Loucy (cell line): Measurements from ENCODE around the gene TNFSF13.

Experiments used
- H2AFZ ChIP-seq: fragments of 200-600 bp; sonication (generic); 2 replicates; pipeline ENCODE4 v1.6.0; 2016; ENCODE audit warnings: antibody characterized with exemption, mild to moderate bottlenecking, low read length, moderate library complexity
- H3F3A ChIP-seq: fragments of 200-600 bp; 2 replicates; pipeline ENCODE4 v1.6.0; 2016; ENCODE audit warnings: antibody characterized with exemption, low read depth, mild to moderate bottlenecking
- H3K27me3 ChIP-seq: fragments of 200-600 bp; sonication (generic); 2 replicates; pipeline ENCODE4 v1.6.1; 2014; ENCODE audit warnings: low read length, mild to moderate bottlenecking; ENCODE audit not compliant: insufficient read depth, poor library complexity, severe bottlenecking
- H3K36me3 ChIP-seq: fragments of 200-600 bp; sonication (generic); 2 replicates; pipeline ENCODE4 v1.6.1; 2016; ENCODE audit warnings: low read length; ENCODE audit not compliant: insufficient read depth
- H3K4me1 ChIP-seq: fragments of 200-600 bp; sonication (generic); 2 replicates; pipeline ENCODE4 v1.5.1; 2014; ENCODE audit warnings: low read length, mild to moderate bottlenecking; ENCODE audit not compliant: insufficient read depth, poor library complexity, severe bottlenecking
- H3K4me2 ChIP-seq: fragments of 200-600 bp; sonication (generic); 2 replicates; pipeline ENCODE4 v1.6.0; 2014; ENCODE audit warnings: antibody characterized with exemption, low read length, low read depth, mild to moderate bottlenecking; ENCODE audit not compliant: poor library complexity, severe bottlenecking
- H3K4me3 ChIP-seq: fragments of 200-600 bp; sonication (generic); 2 replicates; pipeline ENCODE4 v1.5.1; 2014; ENCODE audit warnings: low read length, mild to moderate bottlenecking, mixed read lengths; ENCODE audit not compliant: poor library complexity, severe bottlenecking
- H3K79me2 ChIP-seq: fragments of 200-600 bp; sonication (generic); 2 replicates; pipeline ENCODE4 v1.6.1; 2014; ENCODE audit warnings: low read length; ENCODE audit not compliant: insufficient read depth
- H3K9ac ChIP-seq: fragments of 200-600 bp; sonication (generic); 2 replicates; pipeline ENCODE4 v1.6.0; 2014; ENCODE audit warnings: mild to moderate bottlenecking, low read depth, low read length, moderate library complexity; ENCODE audit not compliant: poor library complexity, severe bottlenecking
- H3K9me2 ChIP-seq: fragments of 200-600 bp; sonication (generic); replicated peaks from 2 replicates; pipeline ENCODE4 v1.6.1; 2016; ENCODE audit warnings: low read depth, low read length, mixed read lengths
- H3K9me3 ChIP-seq: fragments of 200-600 bp; sonication (generic); 2 replicates; pipeline ENCODE4 v1.6.1; 2014; ENCODE audit warnings: mild to moderate bottlenecking, antibody characterized with exemption, low read length, low read depth; ENCODE audit not compliant: insufficient read depth
- H4K20me1 ChIP-seq: fragments of 200-600 bp; sonication (generic); 2 replicates; pipeline ENCODE4 v1.6.0; 2014; ENCODE audit warnings: antibody characterized with exemption, low read length, mild to moderate bottlenecking; ENCODE audit not compliant: insufficient read depth, poor library complexity, severe bottlenecking
- EZH2phosphoT487 ChIP-seq: fragments of 200-600 bp; IDR thresholded peaks from 2 replicates; pipeline ENCODE4 v1.6.1; 2018; ENCODE audit warnings: antibody characterized with exemption, mild to moderate bottlenecking, moderate library complexity, borderline replicate concordance
- TF ChIP-seq, protein P1 (sequence below): fragments of 200-600 bp; sonication (generic); conservative IDR thresholded peaks from 2 replicates; pipeline ENCODE4 v1.5.1; 2014; ENCODE audit warnings: mild to moderate bottlenecking, antibody characterized with exemption, low read length

TNFSF13 gene

DNA sequence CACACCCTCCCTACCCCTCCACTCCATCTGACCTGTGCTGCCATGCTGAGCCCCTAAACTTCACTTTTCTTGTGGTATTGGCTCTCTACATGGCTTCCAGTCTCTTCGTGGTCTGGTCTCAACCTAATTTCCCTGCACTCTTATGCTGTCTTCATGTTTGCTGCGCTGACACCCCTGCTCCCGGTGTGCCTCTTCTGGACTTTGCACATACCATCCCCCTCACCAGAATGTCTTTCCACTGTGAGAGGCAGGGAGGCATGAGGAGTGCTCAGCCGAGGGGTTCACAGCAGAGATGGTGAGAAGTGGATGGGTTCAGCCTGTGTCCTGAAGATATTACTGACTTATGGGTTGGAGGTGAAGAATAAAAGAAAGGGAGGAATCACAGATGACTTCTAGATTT lies 7.2 kb upstream of the TNFSF13 start:
- Histone ChIP-seq H3K4me2 (no peak overlapping the region), H4K20me1 (no peaks in the 10 kb centered on the region), H3F3A (no peaks in the 10 kb centered on the region), H3K27me3 (no peaks in the 10 kb centered on the region), H3K4me3 (no peak overlapping the region), H3K79me2 (no peaks in the 10 kb centered on the region), H3K9me3 (no peaks in the 10 kb centered on the region), H3K9me2 (no peaks in the 10 kb centered on the region), H3K36me3 (no peaks in the 10 kb centered on the region), H3K9ac (no peak overlapping the region), H2AFZ (no peak overlapping the region), H3K4me1 (peaks cover 4% of the 10 kb centered on the region)
- TF ChIP-seq, protein P1, sequence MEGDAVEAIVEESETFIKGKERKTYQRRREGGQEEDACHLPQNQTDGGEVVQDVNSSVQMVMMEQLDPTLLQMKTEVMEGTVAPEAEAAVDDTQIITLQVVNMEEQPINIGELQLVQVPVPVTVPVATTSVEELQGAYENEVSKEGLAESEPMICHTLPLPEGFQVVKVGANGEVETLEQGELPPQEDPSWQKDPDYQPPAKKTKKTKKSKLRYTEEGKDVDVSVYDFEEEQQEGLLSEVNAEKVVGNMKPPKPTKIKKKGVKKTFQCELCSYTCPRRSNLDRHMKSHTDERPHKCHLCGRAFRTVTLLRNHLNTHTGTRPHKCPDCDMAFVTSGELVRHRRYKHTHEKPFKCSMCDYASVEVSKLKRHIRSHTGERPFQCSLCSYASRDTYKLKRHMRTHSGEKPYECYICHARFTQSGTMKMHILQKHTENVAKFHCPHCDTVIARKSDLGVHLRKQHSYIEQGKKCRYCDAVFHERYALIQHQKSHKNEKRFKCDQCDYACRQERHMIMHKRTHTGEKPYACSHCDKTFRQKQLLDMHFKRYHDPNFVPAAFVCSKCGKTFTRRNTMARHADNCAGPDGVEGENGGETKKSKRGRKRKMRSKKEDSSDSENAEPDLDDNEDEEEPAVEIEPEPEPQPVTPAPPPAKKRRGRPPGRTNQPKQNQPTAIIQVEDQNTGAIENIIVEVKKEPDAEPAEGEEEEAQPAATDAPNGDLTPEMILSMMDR: no peak
- TF ChIP-seq EZH2phosphoT487: no peak

DNA sequence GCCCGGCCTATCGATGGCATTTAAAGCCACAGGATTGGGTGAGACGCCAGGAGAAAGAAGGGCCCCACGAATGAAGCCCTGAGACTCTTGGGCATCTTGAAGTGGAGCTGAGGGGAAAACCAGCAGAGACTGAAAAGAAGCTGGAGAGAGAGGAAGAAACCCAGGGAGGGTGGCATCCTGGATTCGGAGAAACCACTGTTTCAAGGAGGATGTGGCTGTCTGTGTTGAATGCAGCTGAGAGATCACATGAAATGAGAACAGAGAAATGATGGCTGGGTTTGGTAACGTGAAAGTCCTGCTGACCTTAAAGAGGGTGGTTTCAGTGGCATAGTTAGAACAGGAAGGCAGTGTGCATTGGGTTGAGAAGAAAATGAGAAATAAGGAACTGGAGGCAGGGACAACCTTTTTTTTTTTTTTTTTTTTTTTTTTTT lies 5.9 kb upstream of the TNFSF13 start:
- Histone ChIP-seq H3K27me3 (no peaks in the 10 kb centered on the region), H3K9me2 (no peaks in the 10 kb centered on the region), H2AFZ (no peak overlapping the region), H3K4me1 (peaks cover 4% of the 10 kb centered on the region), H4K20me1 (no peaks in the 10 kb centered on the region), H3F3A (no peaks in the 10 kb centered on the region), H3K9me3 (no peaks in the 10 kb centered on the region), H3K4me3 (no peak overlapping the region), H3K4me2 (no peak overlapping the region), H3K79me2 (no peaks in the 10 kb centered on the region), H3K9ac (no peak overlapping the region), H3K36me3 (no peaks in the 10 kb centered on the region)
- TF ChIP-seq EZH2phosphoT487: no peak
- TF ChIP-seq, protein P1: no peak

DNA sequence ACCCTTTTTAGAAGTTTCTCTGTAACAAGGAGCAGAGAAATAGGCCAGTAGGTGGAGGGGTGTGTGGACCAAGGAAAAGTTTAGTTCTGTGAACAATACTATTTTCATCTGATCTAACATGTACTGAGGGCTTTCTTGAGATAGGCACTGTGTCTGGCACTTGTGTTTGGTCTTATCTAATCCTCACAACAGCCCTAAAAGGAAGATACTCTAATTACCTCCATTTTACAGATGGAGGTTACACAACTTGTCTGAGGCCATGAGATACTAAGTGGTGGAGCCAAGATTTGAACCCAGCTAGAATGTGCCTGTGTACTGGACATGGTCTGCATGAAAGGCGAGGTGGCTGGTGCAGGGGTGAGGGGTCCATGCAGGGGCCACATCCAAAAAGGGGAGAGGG lies 5.2 kb upstream of the TNFSF13 start:
- TF ChIP-seq EZH2phosphoT487: no peak
- TF ChIP-seq, protein P1: no peak
- Histone ChIP-seq H2AFZ (no peak overlapping the region), H3K27me3 (no peaks in the 10 kb centered on the region), H3K4me2 (no peak overlapping the region), H3F3A (no peaks in the 10 kb centered on the region), H3K9ac (no peak overlapping the region), H3K79me2 (no peaks in the 10 kb centered on the region), H3K4me1 (peaks cover 4% of the 10 kb centered on the region), H4K20me1 (no peaks in the 10 kb centered on the region), H3K9me3 (no peaks in the 10 kb centered on the region), H3K4me3 (no peak overlapping the region), H3K36me3 (no peaks in the 10 kb centered on the region), H3K9me2 (no peaks in the 10 kb centered on the region)
